HG02763 (cell line): ENCODE data around the gene LDB3.

Experiments used
- ATAC-seq: cut with Tn5 transposase; IDR thresholded peaks from one replicate; pipeline ENCODE4 v1.9.1; 2021; ENCODE audit warnings: mild to moderate bottlenecking, moderate library complexity; ENCODE audit not compliant: unreplicated experiment

Gene LDB3

DNA sequence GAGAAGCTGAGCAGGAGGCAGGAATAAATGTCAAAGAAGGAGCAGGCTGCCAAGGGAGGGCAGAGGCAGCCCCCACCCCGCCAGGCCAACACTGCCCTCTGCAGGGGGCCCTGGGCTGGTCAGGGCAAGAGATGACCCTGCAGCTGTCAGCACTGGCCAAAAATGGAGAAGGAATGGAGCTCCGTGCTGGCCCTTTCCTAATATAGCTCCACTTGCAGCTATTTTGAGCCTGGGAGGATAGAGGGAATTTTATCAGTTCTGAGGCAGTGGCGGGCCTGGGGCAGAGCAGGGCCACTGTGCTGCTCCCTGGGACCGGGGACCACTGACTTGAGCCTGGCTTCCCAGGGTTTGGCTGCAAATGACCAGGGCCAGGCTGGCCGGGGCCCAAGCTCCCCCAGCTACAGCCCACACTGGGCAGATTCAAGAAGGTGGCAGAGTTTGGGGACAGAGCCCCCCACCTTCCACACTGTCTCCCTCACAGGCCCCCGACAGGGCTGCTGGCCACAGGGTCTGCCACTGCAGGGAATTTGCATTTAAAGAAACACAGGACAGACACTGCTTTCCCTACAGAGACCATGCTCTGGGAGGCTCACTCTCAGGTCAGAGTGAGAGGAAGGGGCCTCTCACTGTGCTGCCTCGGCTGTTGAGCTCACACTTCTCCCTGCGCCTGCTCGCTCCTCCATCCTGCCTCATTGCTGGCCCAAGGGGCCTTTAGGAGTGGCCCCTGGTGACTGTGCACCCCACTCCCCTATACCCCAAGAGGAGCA is 16.2 kb downstream of the LDB3 start:
- ATAC-seq = no peak

DNA sequence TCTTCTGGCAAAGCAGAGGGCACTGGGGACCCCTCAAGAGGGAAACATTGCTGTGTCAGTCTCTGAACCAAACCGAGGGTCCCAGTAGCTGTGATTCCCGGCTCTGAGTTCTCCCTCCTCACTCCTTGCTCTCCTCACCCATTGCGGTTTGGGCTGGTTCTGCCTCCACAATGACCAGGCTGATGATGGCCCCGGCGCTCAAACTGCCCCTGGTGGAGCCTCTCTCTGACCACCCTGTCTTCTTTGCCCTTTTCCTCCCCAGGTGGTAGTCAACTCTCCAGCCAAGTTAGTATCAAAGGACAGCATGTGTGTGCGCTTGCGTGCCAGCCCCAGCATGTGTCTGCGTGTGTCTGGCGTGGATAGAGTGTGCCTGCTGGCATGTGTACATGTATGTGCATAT is 17.1 kb downstream of the LDB3 start:
- no peak for ATAC-seq

DNA sequence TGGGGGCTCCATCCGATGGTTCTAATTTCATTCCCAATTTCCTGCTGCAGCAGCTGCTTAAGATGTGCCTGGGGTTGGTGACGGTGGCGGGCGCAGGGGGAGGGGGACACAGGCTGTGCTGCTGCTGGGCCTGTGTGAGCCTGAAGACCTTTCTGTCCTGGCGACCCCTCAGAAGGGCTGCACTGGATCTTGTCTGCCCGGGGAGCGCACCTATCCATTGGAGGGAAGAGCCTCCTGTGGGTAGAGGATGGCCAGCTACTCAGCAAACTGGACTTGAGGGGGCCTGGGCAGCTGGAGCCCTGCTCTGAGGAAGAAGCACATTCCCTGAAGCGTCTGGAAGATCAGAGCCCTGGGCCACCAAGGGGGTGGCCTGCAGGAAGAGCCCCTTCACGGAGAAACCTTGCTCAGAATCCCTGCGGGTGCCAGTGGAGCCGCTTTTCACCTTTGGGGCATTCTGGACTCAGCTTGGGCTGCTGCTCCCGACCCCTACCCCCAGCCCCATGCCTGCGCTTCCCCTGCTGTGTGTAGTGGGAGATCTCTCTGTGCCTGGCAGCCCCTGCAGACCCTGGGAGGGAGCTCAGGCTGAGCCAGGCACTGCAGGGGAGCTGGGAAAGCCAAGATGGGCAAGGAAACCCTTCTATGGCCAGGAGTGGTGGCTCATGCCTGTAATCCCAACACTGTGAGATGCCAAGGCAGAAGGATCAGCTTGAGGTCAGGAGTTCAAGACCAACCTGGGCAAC is 17.8 kb downstream of the LDB3 start:
- no peak for ATAC-seq

DNA sequence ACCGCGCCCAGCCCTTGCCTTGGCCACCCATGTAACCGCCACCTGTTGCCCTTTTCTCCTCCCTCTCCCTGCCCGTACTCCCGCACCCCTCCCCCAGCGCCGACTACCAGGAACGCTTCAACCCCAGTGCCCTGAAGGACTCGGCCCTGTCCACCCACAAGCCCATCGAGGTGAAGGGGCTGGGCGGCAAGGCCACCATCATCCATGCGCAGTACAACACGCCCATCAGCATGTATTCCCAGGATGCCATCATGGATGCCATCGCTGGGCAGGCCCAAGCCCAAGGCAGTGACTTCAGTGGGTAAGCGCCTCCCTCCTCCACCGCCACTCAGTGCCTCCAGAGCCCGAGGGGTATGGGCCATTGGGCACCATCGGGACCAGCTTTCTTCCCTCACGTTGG is 18.7 kb downstream of the LDB3 start:
- ATAC-seq = no peak

DNA sequence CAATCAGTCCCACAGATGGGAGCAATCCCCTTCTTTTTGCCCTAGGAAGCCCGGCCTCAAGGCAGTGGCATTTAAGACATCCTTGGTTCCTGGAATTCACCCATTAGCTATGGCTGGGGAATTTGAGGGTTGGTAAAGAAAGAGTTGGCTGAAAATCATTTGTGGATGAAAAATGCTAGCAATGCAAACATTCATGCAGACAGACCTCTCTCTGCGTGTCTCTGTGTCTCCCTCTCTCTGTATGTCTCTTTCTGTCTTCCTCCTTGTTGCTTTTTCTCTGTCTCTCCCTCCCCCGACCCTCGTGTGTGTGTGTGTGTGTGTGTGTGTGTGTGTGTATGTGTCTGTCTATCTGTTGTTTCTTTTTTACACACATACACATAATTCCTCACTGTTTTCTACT is 19.4 kb downstream of the LDB3 start:
- no peak for ATAC-seq

DNA sequence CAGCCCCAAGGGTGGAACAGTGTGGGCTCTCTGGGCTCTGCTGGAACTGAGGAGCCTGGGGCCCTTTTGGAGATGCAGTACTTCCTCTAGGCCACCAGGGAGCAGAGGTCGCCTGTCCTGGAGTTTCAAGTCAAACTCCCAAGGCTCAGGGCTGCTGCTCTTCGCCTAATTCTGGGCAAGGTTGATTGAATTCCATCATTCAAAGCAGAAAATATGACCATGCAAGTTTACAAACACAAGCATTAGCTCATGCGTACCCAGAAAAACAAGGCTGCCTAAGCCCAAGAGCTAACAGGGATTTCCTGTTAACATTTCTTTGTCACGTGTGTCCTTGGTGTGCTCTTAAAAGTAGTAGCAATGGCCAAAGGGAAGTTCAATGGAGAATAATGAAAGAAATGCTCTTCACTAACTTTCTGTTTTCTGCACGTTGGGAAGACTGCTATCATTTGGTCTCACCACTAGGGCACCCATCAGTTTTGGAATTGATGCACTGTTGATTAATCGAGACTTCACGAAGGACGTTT is 20.1 kb downstream of the LDB3 start:
- peak; percentile 84 for ATAC-seq

DNA sequence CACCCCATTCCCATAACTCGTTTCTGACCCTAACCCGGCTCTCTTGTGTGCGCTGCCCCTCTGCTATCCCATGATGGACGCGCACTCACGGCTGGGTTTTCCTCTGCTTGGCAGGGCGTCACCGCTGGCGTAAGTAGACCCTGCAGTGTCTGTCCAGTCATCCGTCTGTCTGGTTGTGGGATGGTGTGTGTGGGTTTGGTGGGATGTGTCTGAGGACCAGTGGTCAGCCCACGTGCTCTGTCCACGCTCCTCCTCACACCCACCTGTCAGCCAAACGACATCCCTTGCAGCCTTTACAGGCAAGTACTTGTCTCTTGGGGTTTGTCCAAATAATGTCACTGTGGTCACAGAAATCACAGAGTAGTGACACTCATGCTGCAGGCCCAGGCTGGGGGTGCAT is 20.8 kb downstream of the LDB3 start:
- no peak for ATAC-seq

DNA sequence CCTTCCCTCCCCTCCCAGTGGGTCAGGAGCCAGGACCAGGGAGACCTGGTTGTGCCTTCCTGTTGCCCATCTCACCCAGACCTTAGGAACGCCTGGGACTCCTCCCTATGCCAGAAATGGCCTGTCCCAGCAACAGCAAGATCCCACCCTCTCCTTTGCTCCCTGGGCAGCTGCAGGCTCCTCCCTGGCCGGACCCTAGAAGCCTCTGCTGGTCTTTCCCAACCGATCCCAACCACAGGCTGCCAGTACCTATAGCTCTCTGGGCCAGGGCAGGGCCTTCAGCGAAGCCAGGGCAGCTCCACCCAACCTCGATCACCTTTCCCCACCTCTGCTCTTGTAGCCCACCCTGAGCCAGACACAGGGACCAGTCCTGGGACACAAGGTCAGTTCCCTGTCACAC is 21.9 kb downstream of the LDB3 start:
- ATAC-seq = no peak

DNA sequence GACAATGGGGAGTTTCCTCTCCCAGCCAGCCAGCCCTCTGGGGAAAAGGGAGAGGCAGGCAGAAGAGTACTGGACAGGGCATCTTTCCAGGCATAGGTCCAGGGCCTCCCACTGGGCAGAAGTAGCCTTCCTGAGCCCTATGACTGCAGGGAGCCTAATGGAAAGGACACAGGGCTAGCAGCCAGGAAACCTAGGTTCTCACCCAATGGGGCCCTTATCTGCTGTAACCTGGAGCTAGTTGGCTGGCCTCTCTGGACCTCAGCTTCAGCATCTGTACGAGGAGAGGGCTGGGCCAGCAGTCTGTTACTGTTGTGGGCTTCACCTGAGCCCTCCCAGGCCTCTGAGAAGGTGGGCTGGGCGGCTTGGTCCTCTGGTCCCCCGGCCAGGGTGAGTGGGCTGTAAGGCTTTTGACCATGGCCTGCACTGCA is 22.4 kb downstream of the LDB3 start:
- no peak for ATAC-seq

DNA sequence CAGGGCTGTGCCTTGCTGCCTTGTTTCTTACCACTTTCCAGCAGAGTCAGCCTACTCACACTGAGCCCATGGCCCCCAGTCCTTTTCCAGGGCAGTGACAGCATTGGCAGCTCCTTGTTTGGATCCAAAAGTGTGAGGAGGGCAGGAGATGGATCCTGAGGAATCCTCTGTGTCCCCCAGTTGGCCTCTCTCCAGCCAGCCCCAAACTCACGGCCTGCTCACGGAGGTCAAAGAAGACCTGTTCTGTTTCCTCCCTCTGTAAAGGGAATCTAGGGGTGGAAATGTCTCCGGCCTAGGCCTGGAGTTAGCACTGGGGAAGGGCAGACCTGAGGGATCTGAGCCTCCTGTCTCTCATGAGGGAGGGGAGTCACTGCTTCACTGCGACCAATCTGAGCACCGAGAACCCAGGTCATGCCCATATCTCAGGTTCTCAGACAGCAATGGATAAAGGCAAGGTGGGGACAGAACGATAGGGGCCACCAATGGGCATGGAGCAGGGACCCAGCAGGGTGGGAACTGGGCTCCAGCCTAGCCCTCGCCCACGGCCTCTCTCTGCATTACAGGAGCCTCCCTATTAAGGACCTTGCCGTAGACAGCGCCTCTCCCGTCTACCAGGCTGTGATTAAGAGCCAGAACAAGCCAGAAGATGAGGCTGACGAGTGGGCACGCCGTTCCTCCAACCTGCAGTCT is 23.2 kb downstream of the LDB3 start:
- ATAC-seq = no peak

DNA sequence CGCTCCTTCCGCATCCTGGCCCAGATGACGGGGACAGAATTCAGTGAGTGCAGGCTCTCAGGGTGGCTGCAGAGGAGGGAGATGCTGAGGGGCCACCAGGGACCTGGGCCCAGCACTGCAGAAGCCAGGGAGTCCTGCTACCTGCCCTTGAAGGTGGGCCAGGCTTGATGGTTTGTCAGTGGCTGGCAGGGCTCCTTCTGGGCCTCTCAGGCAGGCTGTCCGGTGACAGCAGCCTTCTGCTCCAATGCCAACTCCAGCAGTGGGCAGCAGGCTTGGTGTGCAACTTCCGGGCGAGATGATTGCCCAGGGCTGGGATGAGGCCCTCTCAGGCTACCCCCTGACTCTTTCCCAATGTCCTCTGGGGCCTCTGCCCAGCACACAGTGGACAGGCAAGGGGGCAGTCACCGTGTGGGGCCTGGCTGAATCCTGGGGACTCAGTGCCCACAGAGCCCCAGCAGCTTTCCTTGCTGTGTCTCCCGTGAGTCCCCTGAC is 23.8 kb downstream of the LDB3 start:
- no peak for ATAC-seq

DNA sequence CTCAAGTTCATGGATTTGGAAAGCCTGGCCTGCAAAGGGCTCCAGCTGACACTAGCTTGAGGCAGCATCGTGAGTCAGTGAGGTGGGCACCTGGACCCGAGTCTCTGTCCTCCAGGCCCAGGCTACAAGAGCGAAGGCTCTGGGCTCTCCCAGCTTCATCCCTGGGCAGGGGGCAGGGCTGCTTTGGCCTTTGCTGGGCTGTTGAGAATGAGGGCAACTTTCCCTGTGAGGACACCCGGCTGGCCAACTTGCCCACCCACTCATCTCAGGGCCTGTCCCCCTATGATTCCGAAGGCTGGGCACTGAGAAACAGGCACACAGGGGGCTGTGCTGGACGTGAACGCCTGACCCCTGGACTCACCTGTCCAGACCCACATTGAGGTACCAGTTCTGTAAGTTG is 24.4 kb downstream of the LDB3 start:
- no peak for ATAC-seq

DNA sequence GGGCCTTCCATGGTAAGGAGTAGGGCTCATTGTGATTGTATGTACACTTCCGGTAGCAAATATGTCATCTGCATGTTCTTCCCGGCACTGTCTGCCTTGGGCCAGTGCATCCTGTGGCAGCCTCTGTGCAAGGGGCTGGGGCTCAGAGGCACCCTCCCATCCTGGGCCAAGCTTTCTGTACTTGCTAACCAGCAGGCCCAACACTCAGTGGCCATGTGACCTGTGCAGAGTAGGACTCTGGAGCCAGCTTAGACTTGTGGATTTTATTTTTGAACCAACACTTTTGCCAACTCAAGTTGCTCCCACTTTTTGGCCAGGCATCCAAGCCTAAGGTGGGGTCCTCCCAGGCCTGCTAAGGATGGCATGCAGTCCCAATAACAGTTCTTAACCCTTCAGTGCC is 25.0 kb downstream of the LDB3 start:
- ATAC-seq = no peak

DNA sequence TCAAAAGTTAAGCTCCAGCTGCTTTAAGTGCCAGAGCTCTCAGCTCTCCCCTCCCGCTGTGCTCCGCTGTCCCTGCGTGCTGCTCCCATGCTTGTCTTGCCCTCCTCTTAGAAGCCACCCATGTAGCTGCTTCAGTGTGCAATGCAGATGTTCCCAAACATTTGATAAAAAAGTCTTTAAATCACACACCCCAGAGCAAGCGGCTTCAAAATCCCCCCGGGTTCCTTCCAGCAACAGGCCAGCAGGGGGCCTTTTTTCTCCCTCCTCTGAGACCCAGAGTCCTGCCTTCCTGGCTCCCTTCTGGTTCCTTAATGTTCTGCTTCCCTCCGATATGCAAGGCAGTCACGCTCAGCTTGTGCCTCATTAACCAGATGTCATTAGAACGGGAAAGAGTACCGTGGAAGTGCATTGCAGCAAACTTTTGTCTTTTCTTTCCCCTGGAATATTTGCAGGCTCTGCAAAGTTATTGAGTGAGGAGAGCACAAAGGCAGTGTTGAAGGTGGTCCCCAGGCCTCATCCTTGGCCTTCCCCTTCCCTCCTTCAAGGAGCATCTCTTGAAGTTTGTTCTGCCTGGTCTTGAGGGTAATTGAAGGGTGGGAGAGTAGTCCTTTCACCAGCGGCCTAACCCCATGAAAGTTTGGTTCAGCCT is 25.5 kb downstream of the LDB3 start:
- ATAC-seq = no peak

DNA sequence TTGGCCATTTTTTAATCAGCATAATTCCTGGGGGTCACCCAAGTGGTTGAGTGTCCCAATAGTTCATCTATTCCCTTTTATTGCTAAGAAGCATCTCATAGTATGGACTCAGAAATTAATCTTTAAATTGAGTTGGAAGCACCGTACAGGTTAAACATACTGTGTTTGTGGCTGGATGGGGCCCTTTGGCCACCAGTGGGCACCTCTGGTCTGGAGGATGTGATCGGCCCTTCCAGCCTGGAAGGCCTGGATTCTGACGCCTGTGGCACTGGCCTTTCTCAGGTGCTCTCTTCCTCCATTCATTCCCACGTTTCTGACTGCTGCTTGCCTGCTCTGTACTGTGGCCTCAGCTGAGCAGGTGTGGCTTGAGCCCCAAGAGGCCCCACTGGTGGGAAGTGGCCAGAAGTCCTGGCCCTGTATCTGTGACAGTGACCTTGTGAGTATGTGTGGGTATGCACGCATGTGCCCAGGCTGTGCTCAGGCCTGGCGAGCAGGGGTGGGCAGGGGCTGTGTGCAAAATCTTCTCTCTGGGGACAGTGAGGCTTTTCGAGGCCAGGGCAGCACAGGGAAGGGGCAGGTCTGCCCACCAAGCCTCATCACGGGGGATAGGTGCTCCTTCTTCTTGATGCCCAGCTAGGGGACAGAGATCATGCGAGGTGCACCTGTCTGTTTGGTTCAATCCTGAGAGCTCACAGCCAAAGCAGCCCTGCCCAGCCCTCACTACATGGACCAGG is 30.1 kb downstream of the LDB3 start:
- ATAC-seq = no peak

DNA sequence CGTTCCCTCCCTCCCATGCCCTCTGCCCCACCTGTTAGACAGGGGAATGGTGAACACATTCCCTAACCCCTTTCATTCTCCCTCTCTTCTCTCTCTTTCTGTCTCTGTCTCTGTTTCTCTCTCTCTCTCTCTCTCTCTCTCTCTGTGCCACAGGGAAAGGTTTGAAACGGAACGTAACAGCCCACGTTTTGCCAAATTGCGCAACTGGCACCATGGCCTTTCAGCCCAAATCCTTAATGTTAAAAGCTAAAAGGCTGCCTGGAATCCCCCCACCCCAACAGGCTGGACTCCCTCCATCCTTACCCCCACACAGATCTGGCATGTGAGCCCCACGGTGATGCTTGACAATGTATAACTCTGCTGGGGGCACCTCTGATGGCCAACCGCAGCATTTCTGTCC is 30.8 kb downstream of the LDB3 start:
- ATAC-seq = no peak

DNA sequence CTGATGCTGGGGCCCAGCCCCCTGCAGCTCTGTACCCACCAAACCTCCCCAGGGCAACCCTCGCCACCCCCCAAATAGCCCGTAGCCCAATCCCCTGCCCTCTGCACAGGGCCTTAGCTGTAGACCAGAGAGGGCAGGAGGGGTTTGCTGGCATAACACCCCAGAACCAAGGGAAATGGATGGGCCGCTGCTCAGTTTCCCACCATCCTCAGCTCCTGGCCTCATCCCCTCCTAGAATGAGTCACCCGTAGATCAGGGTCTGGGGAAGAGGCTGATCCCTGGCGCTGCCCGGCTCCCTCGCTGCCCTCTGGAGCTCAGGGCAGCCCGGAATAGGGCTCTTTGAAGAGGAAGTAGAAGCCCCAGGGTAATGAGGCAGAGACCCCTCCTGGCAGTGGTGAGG is 31.2 kb downstream of the LDB3 start:
- no peak for ATAC-seq

DNA sequence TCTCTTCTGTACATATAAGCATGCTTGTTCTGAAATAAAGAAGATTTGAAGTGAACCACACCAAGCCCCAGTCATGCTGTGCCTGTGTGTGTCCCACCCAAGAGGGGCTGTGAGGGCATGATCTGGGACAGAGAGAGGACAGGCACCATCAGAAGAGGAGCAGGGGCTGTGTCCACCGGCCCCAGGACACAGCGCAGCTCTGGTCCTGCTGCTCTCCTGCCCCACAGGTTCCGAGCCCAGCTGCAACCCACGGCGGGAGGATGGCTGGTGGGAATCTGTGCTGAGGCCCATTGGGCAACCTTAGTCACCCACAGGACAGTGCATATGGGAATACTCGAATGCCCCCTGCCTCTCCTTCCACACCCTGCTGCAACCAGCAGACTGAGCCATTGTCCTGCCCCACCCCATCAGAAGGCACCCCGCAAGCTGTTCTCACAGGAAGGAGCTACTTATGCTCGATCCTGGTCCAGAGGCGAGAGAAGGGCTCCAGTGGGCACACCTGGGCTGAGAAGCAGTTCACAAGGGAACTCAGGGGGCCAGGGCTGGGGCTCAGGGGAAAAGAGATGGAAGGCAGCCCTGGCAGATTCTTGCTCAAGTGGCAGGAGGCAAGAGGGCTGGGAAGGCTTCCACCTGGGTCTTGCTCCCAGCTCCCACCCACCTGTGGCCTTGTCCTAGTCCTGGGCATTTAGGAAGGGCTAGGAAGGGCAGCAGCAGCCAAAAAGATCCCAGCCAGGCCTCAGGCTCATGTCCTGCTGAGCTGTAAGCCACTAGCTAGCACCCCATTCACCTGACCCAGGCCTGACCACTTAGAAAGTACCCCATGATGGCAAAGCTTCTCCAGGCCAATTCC is 31.9 kb downstream of the LDB3 start:
- ATAC-seq = no peak

DNA sequence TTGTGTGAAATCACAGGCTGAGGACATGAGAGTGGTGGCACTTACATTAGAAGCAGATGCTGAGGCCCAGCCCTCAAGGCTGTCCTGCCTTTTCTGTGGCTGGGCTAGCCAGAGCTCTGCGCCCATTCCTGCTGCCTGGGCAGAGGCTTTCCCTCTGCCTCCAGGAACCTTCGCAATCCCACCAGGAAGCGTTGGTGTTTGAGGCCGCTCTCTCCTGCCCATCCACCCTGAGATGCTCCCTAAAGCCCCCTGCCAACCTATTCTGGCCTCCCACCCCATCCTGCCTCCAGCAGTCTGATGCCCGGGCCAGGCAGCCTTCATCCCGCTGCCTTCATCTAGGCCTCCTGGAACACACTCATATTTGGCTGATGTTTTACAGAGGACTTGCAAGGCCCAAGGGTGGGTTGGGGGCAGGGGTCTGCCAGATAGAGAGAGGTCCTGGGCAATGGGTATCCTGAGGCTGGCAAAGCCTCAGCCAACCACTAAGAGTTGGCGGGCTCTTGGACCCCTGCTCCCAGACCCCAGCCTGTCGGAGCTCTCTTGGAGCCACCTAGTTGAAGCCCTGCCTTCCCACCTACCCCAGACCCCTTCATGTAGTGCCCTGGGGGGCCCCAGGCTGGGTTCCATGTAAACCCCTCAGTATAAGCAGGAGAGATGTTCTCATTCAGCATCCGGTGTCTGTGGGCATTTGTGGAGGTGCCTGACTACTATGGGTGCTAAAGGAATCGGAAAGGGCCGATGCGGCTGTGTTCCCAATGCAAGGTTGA is 32.7 kb downstream of the LDB3 start:
- ATAC-seq = no peak
